Cerebellar cortex (tissue), 1 donor: ENCODE data around the gene SUSD5.
"Not testable (repeated sequence)": the region's sequence is repeated elsewhere in the genome, so short reads cannot be mapped to it uniquely, and the experiment has no call there.

ENCODE experiments used
- DNase-seq: peaks from one replicate; pipeline ENCODE4 v3.0.0-alpha.2; 2015; ENCODE audit warnings: low spot score

Gene SUSD5

GRCh38 chr3:33115024-33115768 lies 103.4 kb downstream of the SUSD5 start:
- DNase-seq = peak; percentile 78

- no peak for DNase-seq
These were observed 104.0 kb downstream of the SUSD5 start for GRCh38 chr3:33114622-33115023.

GRCh38 chr3:33113772-33114621 lies 104.6 kb downstream of the SUSD5 start, which contains the start of gene CRTAP:
CRTAP (plus strand) TSS chr3:33114014; CDS start chr3:33114078, 64 bp downstream.
- DNase-seq = peak; percentile 89

GRCh38 chr3:33111581-33111980 lies 107.0 kb downstream of the SUSD5 start:
- DNase-seq = no peak

- DNase-seq = not testable (repeated sequence)
These were observed 111.8 kb downstream of the SUSD5 start for GRCh38 chr3:33106854-33107253.

- no peak for DNase-seq
These were observed 113.2 kb downstream of the SUSD5 start for GRCh38 chr3:33105341-33105948.

- no peak for DNase-seq
These were observed 113.8 kb downstream of the SUSD5 start for GRCh38 chr3:33104803-33105202.

- DNase-seq = no peak
These were observed 115.1 kb downstream of the SUSD5 start for GRCh38 chr3:33103480-33103879.

GRCh38 chr3:33103034-33103433 lies 115.6 kb downstream of the SUSD5 start:
- no peak for DNase-seq

- DNase-seq = no peak
These were observed 118.4 kb downstream of the SUSD5 start for GRCh38 chr3:33100229-33100628.
